Upper lobe of right lung (tissue), 1 donor: ENCODE results near the gene GRSF1. TPM values are rescaled to one million over a fixed set of nuclear protein-coding genes. Genes with fewer than 3 reads are reported as not detected.

ENCODE experiments used
- ATAC-seq: fragments of 200-7000 bp; cut with Tn5 transposase; one replicate; pipeline ENCODE4 v1.9.1; 2020; ENCODE audit warnings: mild to moderate bottlenecking, moderate library complexity
- DNase-seq: peaks from one replicate; pipeline ENCODE4 v3.0.0-alpha.2; 2020
- H3K27ac ChIP-seq: fragments of 200-600 bp; one replicate; pipeline ENCODE4 v1.8.0; 2022
- H3K27me3 ChIP-seq: fragments of 200-600 bp; one replicate; pipeline ENCODE4 v1.8.0; 2022; ENCODE audit warnings: mild to moderate bottlenecking
- H3K36me3 ChIP-seq: fragments of 200-600 bp; one replicate; pipeline ENCODE4 v1.8.0; 2022
- H3K4me1 ChIP-seq: fragments of 200-600 bp; one replicate; pipeline ENCODE4 v1.8.0; 2022
- H3K4me3 ChIP-seq: fragments of 200-600 bp; one replicate; pipeline ENCODE4 v1.8.0; 2022; ENCODE audit warnings: mild to moderate bottlenecking
- H3K9me3 ChIP-seq: fragments of 200-600 bp; one replicate; pipeline ENCODE4 v1.8.0; 2022
- intact Hi-C: fragments of 100-400 bp; cut with DNase I; formaldehyde crosslinking; loops from one replicate; pipeline ENCODE4 v1.11.0; 2022
- total RNA-seq: library from RNA; stranded (reverse); fragmentation: NEBNext Ultra II Directional; extraction: Animal tissue kit (Norgen Biotek cat#: 25700); gene quantifications from one replicate; pipeline ENCODE4 v1.2.1, GENCODE V29; 2021
- TF ChIP-seq, protein P1 (sequence below): fragments of 200-600 bp; IDR thresholded peaks from one replicate; pipeline ENCODE4 v1.8.0; 2022; ENCODE audit warnings: antibody characterized with exemption
- donor health status: DM: no; HTN: yes; CAD: no; lungs with severe emphysema.

The GRSF1 gene
- total RNA-seq, 1 donor from 2014 or later, result 55.1 TPM

DNA sequence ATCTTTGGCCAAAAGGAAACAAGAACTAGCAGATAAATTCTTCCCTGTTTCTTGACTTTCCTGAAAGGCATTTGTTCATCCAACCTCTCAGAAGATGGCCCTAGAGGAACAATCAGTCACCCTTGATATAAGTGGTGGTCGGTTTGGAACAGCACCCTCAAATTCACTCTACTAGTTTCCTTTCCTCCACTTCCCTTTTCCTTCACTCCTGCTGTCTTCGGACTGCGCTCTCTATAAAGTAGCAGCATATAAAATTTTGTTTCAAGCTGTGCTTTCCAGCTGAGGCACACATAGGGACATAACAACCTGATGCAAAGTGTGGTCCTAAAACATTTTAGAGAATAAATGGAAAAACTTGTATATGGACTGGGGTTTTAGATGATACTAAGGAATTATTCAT is 33.5 kb upstream of the GRSF1 start:
- intact Hi-C loops, result no loop called here

DNA sequence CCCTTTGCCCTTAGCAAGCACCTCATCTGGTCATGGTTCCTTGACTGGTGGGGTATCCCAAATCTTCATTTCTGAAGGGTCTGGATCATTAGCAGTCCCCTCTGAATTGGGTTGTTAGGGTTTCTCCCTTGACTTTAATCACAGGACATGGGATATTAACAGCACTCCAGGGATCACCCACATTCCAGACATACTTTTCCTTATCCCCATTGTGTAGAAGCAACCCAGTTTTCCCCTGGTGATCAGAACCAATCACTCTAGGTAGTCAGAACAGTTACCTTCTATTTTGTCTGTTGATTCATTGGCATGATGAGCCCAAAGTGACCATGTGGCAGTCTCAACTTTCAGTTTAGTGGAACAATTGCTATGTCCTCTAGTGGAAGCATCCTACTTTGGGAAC is 29.1 kb upstream of the GRSF1 start:
- DNase-seq, result no peak
- no peak overlapping the region for H3K27ac ChIP-seq
- no peaks in the 10 kb centered on the region for H3K4me1 ChIP-seq
- ATAC-seq, result no peak
- TF ChIP-seq, protein P1, sequence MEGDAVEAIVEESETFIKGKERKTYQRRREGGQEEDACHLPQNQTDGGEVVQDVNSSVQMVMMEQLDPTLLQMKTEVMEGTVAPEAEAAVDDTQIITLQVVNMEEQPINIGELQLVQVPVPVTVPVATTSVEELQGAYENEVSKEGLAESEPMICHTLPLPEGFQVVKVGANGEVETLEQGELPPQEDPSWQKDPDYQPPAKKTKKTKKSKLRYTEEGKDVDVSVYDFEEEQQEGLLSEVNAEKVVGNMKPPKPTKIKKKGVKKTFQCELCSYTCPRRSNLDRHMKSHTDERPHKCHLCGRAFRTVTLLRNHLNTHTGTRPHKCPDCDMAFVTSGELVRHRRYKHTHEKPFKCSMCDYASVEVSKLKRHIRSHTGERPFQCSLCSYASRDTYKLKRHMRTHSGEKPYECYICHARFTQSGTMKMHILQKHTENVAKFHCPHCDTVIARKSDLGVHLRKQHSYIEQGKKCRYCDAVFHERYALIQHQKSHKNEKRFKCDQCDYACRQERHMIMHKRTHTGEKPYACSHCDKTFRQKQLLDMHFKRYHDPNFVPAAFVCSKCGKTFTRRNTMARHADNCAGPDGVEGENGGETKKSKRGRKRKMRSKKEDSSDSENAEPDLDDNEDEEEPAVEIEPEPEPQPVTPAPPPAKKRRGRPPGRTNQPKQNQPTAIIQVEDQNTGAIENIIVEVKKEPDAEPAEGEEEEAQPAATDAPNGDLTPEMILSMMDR, result no peak
- no peaks in the 10 kb centered on the region for H3K36me3 ChIP-seq
- H3K4me3 ChIP-seq, result no peak overlapping the region
- H3K9me3 ChIP-seq, result no peaks in the 10 kb centered on the region
- intact Hi-C loops, result no loop called here
- no peaks in the 10 kb centered on the region for H3K27me3 ChIP-seq

More for the DNA sequence above, 33.5 kb upstream of the GRSF1 start:
- DNase-seq, result no peak
- ATAC-seq, result no peak
- H3K4me1 ChIP-seq, result no peaks in the 10 kb centered on the region
- no peak overlapping the region for H3K27ac ChIP-seq
- no peak overlapping the region for H3K4me3 ChIP-seq
- TF ChIP-seq, protein P1, result no peak
- H3K27me3 ChIP-seq, result no peaks in the 10 kb centered on the region
- H3K9me3 ChIP-seq, result no peaks in the 10 kb centered on the region
- H3K36me3 ChIP-seq, result no peaks in the 10 kb centered on the region

DNA sequence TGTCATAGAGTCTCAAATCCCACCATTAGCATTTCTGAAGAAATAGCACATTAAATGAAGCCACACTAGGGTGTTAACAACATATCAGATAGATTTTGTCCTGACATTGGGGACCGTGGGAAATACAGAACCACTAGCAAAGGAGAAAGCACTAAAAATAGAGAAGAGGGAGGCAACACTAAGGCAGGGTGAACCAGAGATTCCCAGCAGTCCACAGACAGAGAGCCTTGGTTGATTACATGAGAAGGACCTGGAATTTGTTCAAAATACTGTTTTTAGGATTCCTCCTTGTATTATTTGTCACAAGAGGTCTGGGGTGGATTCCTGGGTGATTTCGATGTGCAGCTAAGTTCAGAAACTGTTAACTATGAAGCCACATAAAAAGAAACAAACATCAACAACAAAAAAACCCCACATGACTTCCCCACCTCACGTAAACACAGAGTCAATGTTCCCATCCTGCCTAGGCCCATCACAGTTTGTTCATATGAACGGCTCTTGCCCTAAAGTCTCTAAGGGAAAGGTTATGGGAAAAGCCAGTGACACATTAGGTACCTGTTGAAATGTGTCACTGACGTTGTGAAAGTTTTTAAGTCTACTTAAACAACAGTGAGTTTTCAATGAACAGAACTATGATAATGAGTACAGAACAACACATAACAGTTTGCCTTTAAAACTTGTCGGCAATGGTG is 23.6 kb upstream of the GRSF1 start:
- Histone ChIP-seq H3K9me3 (no peaks in the 10 kb centered on the region), H3K27me3 (no peaks in the 10 kb centered on the region), H3K4me1 (no peaks in the 10 kb centered on the region), H3K36me3 (no peaks in the 10 kb centered on the region), H3K4me3 (no peak overlapping the region), H3K27ac (no peak overlapping the region)
- intact Hi-C loops, result no loop called here
- ATAC-seq (no peak), DNase-seq (no peak)
- TF ChIP-seq, protein P1, result no peak

DNA sequence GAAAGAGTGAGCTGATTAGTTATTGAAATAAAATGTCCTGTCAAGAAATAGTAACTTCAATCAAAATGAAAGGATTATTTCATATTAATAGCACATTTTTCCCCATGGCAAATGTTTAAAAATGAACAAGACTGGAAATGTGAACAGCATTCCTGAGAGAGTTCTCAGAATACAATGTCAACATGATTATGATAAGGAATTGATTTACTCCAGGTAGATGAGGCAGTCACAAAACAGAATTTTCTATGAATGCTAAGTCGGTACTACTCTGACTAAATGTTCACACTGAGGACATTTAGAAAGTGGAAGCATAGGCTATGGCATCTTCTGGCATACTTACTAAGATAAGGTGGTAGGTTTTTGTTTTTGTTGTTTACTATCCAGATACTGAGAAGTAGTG is 19.4 kb upstream of the GRSF1 start:
- H3K27me3 ChIP-seq, result no peaks in the 10 kb centered on the region
- H3K27ac ChIP-seq, result no peak overlapping the region
- H3K36me3 ChIP-seq, result no peaks in the 10 kb centered on the region
- no peak for ATAC-seq
- DNase-seq, result no peak
- no peak overlapping the region for H3K4me3 ChIP-seq
- no peaks in the 10 kb centered on the region for H3K9me3 ChIP-seq
- TF ChIP-seq, protein P1, result no peak
- intact Hi-C loops, result no loop called here
- no peaks in the 10 kb centered on the region for H3K4me1 ChIP-seq

DNA sequence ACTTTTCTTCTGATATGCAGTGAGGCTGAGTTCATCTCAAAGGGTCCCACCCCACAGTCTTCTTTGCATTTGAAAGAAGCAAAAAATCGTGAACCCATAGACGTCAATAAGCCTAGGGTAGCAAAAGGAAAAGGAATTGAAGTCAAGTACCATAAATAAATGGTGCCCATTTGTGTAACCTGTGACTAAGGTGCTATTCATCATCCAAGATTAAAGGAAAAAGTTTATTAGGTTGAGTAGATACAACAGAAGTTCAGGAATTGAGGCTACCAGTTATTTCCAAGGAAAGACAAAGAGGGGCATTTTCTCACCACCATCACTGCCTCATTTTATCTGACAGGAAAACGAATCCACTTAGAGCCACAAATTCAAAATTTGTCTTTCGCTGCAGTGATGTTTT is 18.8 kb upstream of the GRSF1 start:
- Histone ChIP-seq H3K27me3 (no peaks in the 10 kb centered on the region), H3K4me3 (no peak overlapping the region), H3K4me1 (no peaks in the 10 kb centered on the region), H3K36me3 (no peaks in the 10 kb centered on the region), H3K27ac (no peak overlapping the region), H3K9me3 (no peaks in the 10 kb centered on the region)
- TF ChIP-seq, protein P1, result no peak
- DNase-seq, result no peak
- no peak for ATAC-seq
- intact Hi-C loops, result no loop called here

DNA sequence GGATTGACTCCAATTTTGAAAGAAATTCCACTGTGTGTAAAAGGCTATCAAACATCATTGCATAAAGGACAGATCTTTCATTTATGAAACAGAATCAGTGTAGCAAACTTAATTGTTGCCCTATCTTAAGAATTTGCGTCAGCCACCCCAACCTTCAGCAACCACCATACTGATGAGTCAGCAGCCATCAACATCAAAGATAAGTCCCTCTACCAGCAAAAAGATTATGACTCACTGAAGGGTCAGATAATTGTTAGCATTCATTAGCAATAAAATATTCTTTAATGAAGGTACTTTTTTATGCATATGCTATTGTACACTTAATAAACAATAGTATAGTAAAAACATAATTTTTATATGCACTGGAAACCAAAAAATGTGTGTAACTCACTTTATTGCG is 15.8 kb upstream of the GRSF1 start:
- DNase-seq (no peak), ATAC-seq (no peak)
- Histone ChIP-seq H3K4me3 (no peak overlapping the region), H3K27ac (no peak overlapping the region), H3K27me3 (no peaks in the 10 kb centered on the region), H3K36me3 (no peaks in the 10 kb centered on the region), H3K9me3 (no peaks in the 10 kb centered on the region), H3K4me1 (no peaks in the 10 kb centered on the region)
- TF ChIP-seq, protein P1, result no peak
- intact Hi-C loops, result no loop called here
